Keratinocyte (primary cell): ENCODE measurements around the gene NEURL4.

Experiments used
- CTCF ChIP-seq, 3 experiments: IDR thresholded peaks in 1 of 3; conservative IDR thresholded peaks in 1 of 3; optimal IDR thresholded peaks in 1 of 3; 2 replicates in 2 of 3; 3 replicates in 1 of 3; pipeline versions ENCODE3 to v1.5.1; 2011; ENCODE audit warnings: low read length in 3 of 3, mild to moderate bottlenecking in 3 of 3, moderate library complexity in 2 of 3, control low read depth in 1 of 3, inconsistent platforms in 1 of 3; ENCODE audit not compliant: insufficient read depth in 2 of 3; ENCODE audit errors: extremely low read depth in 1 of 3
- EZH2 ChIP-seq: IDR thresholded peaks from one replicate; pipeline ENCODE4 v1.6.1; 2012; ENCODE audit warnings: inconsistent platforms, mild to moderate bottlenecking, low read length, moderate library complexity

GRCh38 chr17:7296189-7296861 is 32.8 kb downstream of the NEURL4 start:
- no peak for TF ChIP-seq EZH2
- peak; percentile 68 to 94 (median 83) for TF ChIP-seq CTCF (optimal IDR thresholded peaks at IDR 0.05 in 1 of 3, IDR thresholded peaks at IDR 0.05 in 1 of 3, conservative IDR thresholded peaks at IDR 0.05 in 1 of 3; ENCODE audit: extremely low read depth in 1 of 3, insufficient read depth in 2 of 3, low read length in 3 of 3)
